HepG2 (cell line): ENCODE measurements around the gene PRSS53. TPM values are rescaled to one million over a fixed set of nuclear protein-coding genes. Genes with fewer than 3 reads are reported as not detected.

ENCODE experiments used
- HIVEP1 ChIP-seq: sonication (generic); formaldehyde crosslinking; IDR thresholded peaks from 2 replicates; pipeline ENCODE4 v1.4.0; 2020; ENCODE audit warnings: mild to moderate bottlenecking, missing genetic modification reagents
- KLF6 ChIP-seq: IDR thresholded peaks from 2 replicates; pipeline ENCODE4 v1.8.0; 2016; ENCODE audit warnings: missing biosample characterization, missing genetic modification reagents
- ZNF274 ChIP-seq: sonication (generic); formaldehyde crosslinking; IDR thresholded peaks from 2 replicates; pipeline ENCODE4 v1.5.1; 2020; ENCODE audit warnings: mild to moderate bottlenecking, missing genetic modification reagents
- ZNF563 ChIP-seq: sonication (generic); formaldehyde crosslinking; IDR thresholded peaks from 2 replicates; pipeline ENCODE4 v1.8.0; 2022; ENCODE audit warnings: mild to moderate bottlenecking, moderate library complexity, missing genetic modification reagents
- ZNF598 ChIP-seq: sonication (generic); formaldehyde crosslinking; IDR thresholded peaks from 2 replicates; pipeline ENCODE4 v1.5.1; 2020; ENCODE audit warnings: mild to moderate bottlenecking, missing genetic modification reagents, borderline replicate concordance
- ZNF605 ChIP-seq: sonication (generic); formaldehyde crosslinking; IDR thresholded peaks from 2 replicates; pipeline ENCODE4 v1.8.0; 2022; ENCODE audit warnings: mild to moderate bottlenecking, missing genetic modification reagents
- ZNF691 ChIP-seq: sonication (generic); formaldehyde crosslinking; IDR thresholded peaks from 2 replicates; pipeline ENCODE4 v1.4.0; 2020; ENCODE audit warnings: missing genetic modification reagents, low read depth, mild to moderate bottlenecking, borderline replicate concordance
- ZNF770 ChIP-seq: sonication (generic); formaldehyde crosslinking; IDR thresholded peaks from 2 replicates; pipeline ENCODE4 v1.5.0; 2020; ENCODE audit warnings: mild to moderate bottlenecking, missing genetic modification reagents
- ZSCAN25 ChIP-seq: sonication (generic); formaldehyde crosslinking; IDR thresholded peaks from 2 replicates; pipeline ENCODE4 v1.8.0; 2022; ENCODE audit warnings: mild to moderate bottlenecking, missing genetic modification reagents
- polyA plus RNA-seq, 8 experiments: library from polyadenylated mRNA; depleted of rRNA in 3 of 8; stranded (reverse) in 7 of 8; unstranded in 1 of 8; fragments of >200 nt; fragmentation: Illumina TruSeq in 4 of 8; extraction: Trizol in 4 of 8; gene quantifications; 2 replicates each; pipeline versions ENCODE4 v1.2.1 to v1.2.3, GENCODE V29; 2011 to 2016; ENCODE audit warnings: low read depth in 4 of 8, missing spikeins in 1 of 8, mixed read lengths in 1 of 8; ENCODE audit not compliant: insufficient read depth in 1 of 8
- total RNA-seq, 5 experiments: library from RNA; depleted of rRNA; stranded (reverse); fragments of >200 nt; fragmentation: Illumina TruSeq; extraction: Trizol; gene quantifications; 2 replicates each; pipeline ENCODE4 v1.2.3, GENCODE V29; 2016; ENCODE audit warnings: low read depth in 1 of 5
- TF ChIP-seq, protein P1 (sequence below): IDR thresholded peaks from 2 replicates; pipeline ENCODE4 v1.6.1; 2012; ENCODE audit warnings: inconsistent platforms
- TF ChIP-seq, protein P2 (sequence below): sonication (generic); formaldehyde crosslinking; IDR thresholded peaks from 2 replicates; pipeline ENCODE4 v1.5.0; 2020; ENCODE audit warnings: missing genetic modification reagents
- TF ChIP-seq, protein P3 (sequence below), 2 experiments: sonication (generic) in 1 of 2; formaldehyde crosslinking in 1 of 2; IDR thresholded peaks; 2 replicates each; pipeline versions ENCODE4 v1.5.1 to v1.6.1; 2011 to 2020; ENCODE audit warnings: borderline replicate concordance in 1 of 2, low read depth in 1 of 2, low read length in 1 of 2, mild to moderate bottlenecking in 1 of 2, missing genetic modification reagents in 1 of 2, moderate library complexity in 1 of 2
- TF ChIP-seq, protein P4 (sequence below): sonication (generic); formaldehyde crosslinking; IDR thresholded peaks from 2 replicates; pipeline ENCODE4 v1.5.0; 2020; ENCODE audit warnings: missing genetic modification reagents

The PRSS53 gene
- total and polyA plus RNA-seq, 2 of the 13 experiments (the other 11 are each of a cell fraction or from before 2014, with no cell fraction given): 2.2 to 7.4 TPM

DNA sequence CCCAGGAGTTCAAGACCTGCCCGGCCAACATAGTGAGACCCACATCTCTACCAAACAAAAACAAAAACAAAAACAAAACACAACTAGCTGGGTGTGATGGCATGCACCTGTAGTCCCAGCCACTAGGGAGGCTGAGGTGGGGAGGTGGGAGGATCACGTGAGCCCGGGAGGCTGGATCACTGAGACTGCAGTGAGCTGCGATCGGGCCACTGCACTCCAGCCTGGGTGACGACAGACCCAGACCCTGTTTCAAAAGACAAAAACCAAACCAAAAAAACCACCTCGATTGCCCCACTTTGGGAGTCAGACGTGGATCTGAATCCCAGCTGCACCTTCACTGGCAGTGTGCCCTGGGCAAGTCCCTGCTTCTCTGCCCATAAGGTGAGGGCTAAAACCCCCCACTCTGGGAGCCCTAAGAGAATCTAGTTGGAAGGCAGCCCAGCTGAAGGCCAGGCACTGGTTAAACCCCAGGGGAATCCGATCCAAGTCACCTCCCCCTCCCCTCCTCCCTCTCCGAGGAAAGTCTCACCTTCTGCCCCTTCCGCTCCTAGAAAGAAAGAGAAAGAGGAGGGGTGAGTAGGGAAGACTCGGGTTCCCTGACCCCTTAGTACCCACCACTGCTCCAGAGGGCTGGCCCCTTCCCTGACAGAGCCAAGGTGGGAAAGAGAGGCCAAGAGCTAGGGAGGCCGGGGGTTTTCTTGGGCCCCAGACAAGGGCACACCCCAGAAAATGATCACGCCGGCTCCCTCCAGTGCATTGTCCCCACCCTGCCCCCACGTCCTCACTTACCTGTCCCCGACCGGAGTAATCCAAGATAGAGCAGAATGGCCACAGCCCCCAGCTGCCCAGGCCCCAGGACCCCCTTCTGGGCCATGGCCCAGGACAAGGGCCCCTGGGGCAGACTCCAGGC lies 46.1 kb upstream of the PRSS53 start (continued):
- TF ChIP-seq KLF6 (CRISPR knock-in tag): 0 out of 2 replicates have a peak, but pooled peaks have one; percentile 25
- TF ChIP-seq, protein P1, sequence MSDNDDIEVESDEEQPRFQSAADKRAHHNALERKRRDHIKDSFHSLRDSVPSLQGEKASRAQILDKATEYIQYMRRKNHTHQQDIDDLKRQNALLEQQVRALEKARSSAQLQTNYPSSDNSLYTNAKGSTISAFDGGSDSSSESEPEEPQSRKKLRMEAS: 0 out of 2 replicates have a peak, but pooled peaks have one; percentile 15
- 0 out of 2 replicates have a peak, but pooled peaks have one; percentile 21 for TF ChIP-seq HIVEP1 (CRISPR knock-in tag)
- 0 out of 2 replicates have a peak, but pooled peaks have one; percentile 21 for TF ChIP-seq ZNF598 (CRISPR knock-in tag)
- TF ChIP-seq, protein P2, sequence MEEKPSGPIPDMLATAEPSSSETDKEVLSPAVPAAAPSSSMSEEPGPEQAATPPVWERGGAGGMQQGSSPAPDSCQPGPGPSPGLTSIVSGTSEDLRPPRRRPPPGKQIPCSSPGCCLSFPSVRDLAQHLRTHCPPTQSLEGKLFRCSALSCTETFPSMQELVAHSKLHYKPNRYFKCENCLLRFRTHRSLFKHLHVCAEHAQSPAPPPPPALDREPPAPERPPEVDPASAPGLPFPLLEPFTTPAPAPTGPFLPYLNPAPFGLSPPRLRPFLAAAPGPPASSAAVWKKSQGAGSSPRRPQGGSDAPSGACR (CRISPR knock-in tag): 0 out of 2 replicates have a peak, but pooled peaks have one; percentile 2
- TF ChIP-seq, protein P3, sequence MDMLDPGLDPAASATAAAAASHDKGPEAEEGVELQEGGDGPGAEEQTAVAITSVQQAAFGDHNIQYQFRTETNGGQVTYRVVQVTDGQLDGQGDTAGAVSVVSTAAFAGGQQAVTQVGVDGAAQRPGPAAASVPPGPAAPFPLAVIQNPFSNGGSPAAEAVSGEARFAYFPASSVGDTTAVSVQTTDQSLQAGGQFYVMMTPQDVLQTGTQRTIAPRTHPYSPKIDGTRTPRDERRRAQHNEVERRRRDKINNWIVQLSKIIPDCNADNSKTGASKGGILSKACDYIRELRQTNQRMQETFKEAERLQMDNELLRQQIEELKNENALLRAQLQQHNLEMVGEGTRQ (IDR thresholded peaks at IDR 0.05; ENCODE audit: low read depth, low read length): peak; percentile 77
- TF ChIP-seq, protein P3 (CRISPR knock-in tag; IDR thresholded peaks at IDR 0.05; ENCODE audit: borderline replicate concordance): peak; percentile 80; the same call in 1 of the 2 replicates
- TF ChIP-seq, protein P4, sequence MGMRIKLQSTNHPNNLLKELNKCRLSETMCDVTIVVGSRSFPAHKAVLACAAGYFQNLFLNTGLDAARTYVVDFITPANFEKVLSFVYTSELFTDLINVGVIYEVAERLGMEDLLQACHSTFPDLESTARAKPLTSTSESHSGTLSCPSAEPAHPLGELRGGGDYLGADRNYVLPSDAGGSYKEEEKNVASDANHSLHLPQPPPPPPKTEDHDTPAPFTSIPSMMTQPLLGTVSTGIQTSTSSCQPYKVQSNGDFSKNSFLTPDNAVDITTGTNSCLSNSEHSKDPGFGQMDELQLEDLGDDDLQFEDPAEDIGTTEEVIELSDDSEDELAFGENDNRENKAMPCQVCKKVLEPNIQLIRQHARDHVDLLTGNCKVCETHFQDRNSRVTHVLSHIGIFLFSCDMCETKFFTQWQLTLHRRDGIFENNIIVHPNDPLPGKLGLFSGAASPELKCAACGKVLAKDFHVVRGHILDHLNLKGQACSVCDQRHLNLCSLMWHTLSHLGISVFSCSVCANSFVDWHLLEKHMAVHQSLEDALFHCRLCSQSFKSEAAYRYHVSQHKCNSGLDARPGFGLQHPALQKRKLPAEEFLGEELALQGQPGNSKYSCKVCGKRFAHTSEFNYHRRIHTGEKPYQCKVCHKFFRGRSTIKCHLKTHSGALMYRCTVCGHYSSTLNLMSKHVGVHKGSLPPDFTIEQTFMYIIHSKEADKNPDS (CRISPR knock-in tag): peak; percentile 44; the same call in 1 of the 2 replicates
- peak; percentile 62; the same call in 1 of the 2 replicates for TF ChIP-seq ZNF770 (CRISPR knock-in tag)
- TF ChIP-seq ZSCAN25 (CRISPR knock-in tag): peak; percentile 60; the same call in 1 of the 2 replicates
- TF ChIP-seq ZNF691 (CRISPR knock-in tag): no peak
- TF ChIP-seq ZNF605 (CRISPR knock-in tag): peak; percentile 38; the same call in 1 of the 2 replicates
- 0 out of 2 replicates have a peak, but pooled peaks have one; percentile 24 for TF ChIP-seq ZNF274 (CRISPR knock-in tag)
- TF ChIP-seq ZNF563 (CRISPR knock-in tag): no peak
